HG02642 (cell line): ENCODE results near the gene PCCA.
"Not testable (repeated sequence)": the region's sequence is repeated elsewhere in the genome, so short reads cannot be mapped to it uniquely, and the experiment has no call there.

Experiments used
- ATAC-seq: cut with Tn5 transposase; IDR thresholded peaks from one replicate; pipeline ENCODE4 v1.9.1; 2021; ENCODE audit warnings: mild to moderate bottlenecking; ENCODE audit not compliant: unreplicated experiment, poor library complexity

PCCA gene

GRCh38 chr13:100179276-100179675 lies 90.4 kb downstream of the PCCA start:
- no peak for ATAC-seq

GRCh38 chr13:100182900-100183490 lies 94.1 kb downstream of the PCCA start:
- no peak for ATAC-seq

GRCh38 chr13:100184095-100184494 lies 95.2 kb downstream of the PCCA start:
- ATAC-seq = no peak

GRCh38 chr13:100195568-100195967 lies 106.7 kb downstream of the PCCA start:
- ATAC-seq = no peak

GRCh38 chr13:100196375-100196774 lies 107.5 kb downstream of the PCCA start:
- ATAC-seq = no peak

- ATAC-seq = no peak
These were observed 108.2 kb downstream of the PCCA start for GRCh38 chr13:100197116-100197515.

GRCh38 chr13:100197591-100198365 lies 108.9 kb downstream of the PCCA start:
- no peak for ATAC-seq

GRCh38 chr13:100203696-100204367 lies 114.9 kb downstream of the PCCA start:
- peak; percentile 43 for ATAC-seq

GRCh38 chr13:100208002-100208401 lies 119.1 kb downstream of the PCCA start:
- ATAC-seq = no peak

GRCh38 chr13:100208626-100209025 lies 119.7 kb downstream of the PCCA start:
- ATAC-seq = no peak

GRCh38 chr13:100209857-100210825 lies 121.2 kb downstream of the PCCA start:
- no peak for ATAC-seq

- ATAC-seq = no peak
These were observed 122.3 kb downstream of the PCCA start for GRCh38 chr13:100211016-100211710.

- no peak for ATAC-seq
These were observed 124.1 kb downstream of the PCCA start for GRCh38 chr13:100212904-100213553.

- ATAC-seq = no peak
These were observed 124.7 kb downstream of the PCCA start for GRCh38 chr13:100213576-100213975.

- no peak for ATAC-seq
These were observed 126.0 kb downstream of the PCCA start for GRCh38 chr13:100214886-100215285.

- no peak for ATAC-seq
These were observed 132.3 kb downstream of the PCCA start for GRCh38 chr13:100221166-100221565.

- not testable (repeated sequence) for ATAC-seq
These were observed 135.2 kb downstream of the PCCA start for GRCh38 chr13:100223966-100224530.

GRCh38 chr13:100229603-100230002 lies 140.7 kb downstream of the PCCA start:
- ATAC-seq = no peak

GRCh38 chr13:100230769-100231149 lies 141.9 kb downstream of the PCCA start:
- no peak for ATAC-seq
